ENCODE measurements around the gene USP22. TPM values are rescaled to one million over a fixed set of nuclear protein-coding genes. Genes with fewer than 3 reads are reported as not detected.

USP22 gene
- total and polyA plus RNA-seq, 2 of the 13 experiments (the other 11 are each of a cell fraction or from before 2014, with no cell fraction given) = 98.0 to 130 TPM

- no peak for TF ChIP-seq ZNF564 (CRISPR knock-in tag; IDR thresholded peaks at IDR 0.05)
- TF ChIP-seq ZNF75D (CRISPR knock-in tag; IDR thresholded peaks at IDR 0.05; ENCODE audit: borderline replicate concordance) = no peak
- TF ChIP-seq ZNF282 (IDR thresholded peaks at IDR 0.05; ENCODE audit: partially characterized antibody) = no peak
- TF ChIP-seq RCOR2 (CRISPR knock-in tag; IDR thresholded peaks at IDR 0.05) = 0 out of 2 replicates have a peak, but pooled peaks have one; percentile 19
- peak; percentile 81 for TF ChIP-seq XRCC5 (optimal IDR thresholded peaks at IDR 0.05; ENCODE audit: low read length)
- TF ChIP-seq NFIB (CRISPR knock-in tag; IDR thresholded peaks at IDR 0.05; ENCODE audit: borderline replicate concordance) = no peak
- no peak for TF ChIP-seq MIER3 (CRISPR knock-in tag; IDR thresholded peaks at IDR 0.05; ENCODE audit: borderline replicate concordance)
- TF ChIP-seq ZBTB14 (CRISPR knock-in tag; IDR thresholded peaks at IDR 0.05) = 0 out of 2 replicates have a peak, but pooled peaks have one; percentile 24
- TF ChIP-seq ATF7 (IDR thresholded peaks at IDR 0.05) = no peak
- no peak for TF ChIP-seq ATF7 (CRISPR knock-in tag; IDR thresholded peaks at IDR 0.05)
- TF ChIP-seq, protein P1, sequence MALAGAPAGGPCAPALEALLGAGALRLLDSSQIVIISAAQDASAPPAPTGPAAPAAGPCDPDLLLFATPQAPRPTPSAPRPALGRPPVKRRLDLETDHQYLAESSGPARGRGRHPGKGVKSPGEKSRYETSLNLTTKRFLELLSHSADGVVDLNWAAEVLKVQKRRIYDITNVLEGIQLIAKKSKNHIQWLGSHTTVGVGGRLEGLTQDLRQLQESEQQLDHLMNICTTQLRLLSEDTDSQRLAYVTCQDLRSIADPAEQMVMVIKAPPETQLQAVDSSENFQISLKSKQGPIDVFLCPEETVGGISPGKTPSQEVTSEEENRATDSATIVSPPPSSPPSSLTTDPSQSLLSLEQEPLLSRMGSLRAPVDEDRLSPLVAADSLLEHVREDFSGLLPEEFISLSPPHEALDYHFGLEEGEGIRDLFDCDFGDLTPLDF (CRISPR knock-in tag; IDR thresholded peaks at IDR 0.05) = no peak
- TF ChIP-seq ZNF773 (CRISPR knock-in tag; IDR thresholded peaks at IDR 0.05; ENCODE audit: borderline replicate concordance) = peak; percentile 37; the same call in 1 of the 2 replicates
- no peak; the same call in 1 of the 2 replicates for TF ChIP-seq KDM5A (IDR thresholded peaks at IDR 0.05; ENCODE audit: borderline replicate concordance, low read length)
- TF ChIP-seq, protein P2, sequence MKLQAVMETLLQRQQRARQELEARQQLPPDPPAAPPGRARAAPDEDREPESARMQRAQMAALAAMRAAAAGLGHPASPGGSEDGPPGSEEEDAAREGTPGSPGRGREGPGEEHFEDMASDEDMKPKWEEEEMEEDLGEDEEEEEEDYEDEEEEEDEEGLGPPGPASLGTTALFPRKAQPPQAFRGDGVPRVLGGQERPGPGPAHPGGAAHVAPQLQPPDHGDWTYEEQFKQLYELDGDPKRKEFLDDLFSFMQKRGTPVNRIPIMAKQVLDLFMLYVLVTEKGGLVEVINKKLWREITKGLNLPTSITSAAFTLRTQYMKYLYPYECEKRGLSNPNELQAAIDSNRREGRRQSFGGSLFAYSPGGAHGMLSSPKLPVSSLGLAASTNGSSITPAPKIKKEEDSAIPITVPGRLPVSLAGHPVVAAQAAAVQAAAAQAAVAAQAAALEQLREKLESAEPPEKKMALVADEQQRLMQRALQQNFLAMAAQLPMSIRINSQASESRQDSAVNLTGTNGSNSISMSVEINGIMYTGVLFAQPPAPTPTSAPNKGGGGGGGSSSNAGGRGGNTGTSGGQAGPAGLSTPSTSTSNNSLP (IDR thresholded peaks at IDR 0.05; ENCODE audit: low read depth, low read length) = no peak
- TF ChIP-seq ZNF124 (CRISPR knock-in tag; IDR thresholded peaks at IDR 0.05) = peak; percentile 54; the same call in 1 of the 2 replicates
- TF ChIP-seq SNAPC4 (CRISPR knock-in tag; IDR thresholded peaks at IDR 0.05) = 0 out of 2 replicates have a peak, but pooled peaks have one; percentile 31
Measured at GRCh38 chr17:21043296-21044232, 753 bp upstream of the USP22 start (continued).
